ENCODE data around the gene GPBAR1. TPM values are rescaled to one million over a fixed set of nuclear protein-coding genes. Genes with fewer than 3 reads are reported as not detected.

Gene GPBAR1
- total RNA-seq, 1 donor from 2014 or later, result 0.92 TPM

DNA sequence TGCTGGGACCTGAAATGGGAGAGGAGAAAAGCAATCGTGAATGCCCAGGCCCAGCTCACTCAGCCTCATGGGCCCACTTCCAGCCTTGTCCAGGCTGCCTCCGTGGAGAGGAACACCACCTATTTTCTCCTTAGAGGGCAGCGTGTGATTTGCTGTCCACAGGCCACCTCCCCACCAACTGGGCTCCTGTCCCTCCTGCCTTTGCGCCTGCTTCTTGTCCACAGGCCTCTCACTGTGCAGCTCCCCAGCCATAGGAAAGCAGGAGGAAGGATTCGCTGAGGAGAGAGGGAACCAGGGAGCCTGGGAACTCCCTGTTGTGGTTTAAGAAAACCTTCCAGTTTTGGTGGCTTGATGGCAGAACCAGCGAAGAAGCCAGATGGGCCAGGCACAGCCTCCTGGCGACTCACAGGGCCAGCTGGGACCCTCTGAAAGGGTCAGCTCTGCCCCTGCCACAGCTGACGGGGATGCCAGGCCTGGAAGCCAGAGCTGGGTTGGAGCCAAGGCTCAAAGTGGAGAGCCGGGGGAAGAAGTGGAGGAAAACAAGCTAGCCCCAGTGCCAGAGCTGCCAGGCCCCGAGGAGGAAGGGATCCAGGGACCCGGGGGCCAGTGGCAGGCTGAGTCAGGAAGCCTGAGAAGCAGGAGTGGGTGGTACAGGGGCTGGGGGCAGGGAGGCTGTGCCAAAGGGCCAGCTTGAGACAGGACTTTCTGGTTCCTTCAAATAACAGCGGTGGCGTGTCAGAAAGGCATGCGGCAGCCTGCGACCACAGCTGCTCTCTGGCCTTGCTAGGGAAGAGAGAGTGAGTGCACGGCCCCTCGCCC is 21.6 kb downstream of the GPBAR1 start:
- peak; percentile 42 for DNase-seq (ENCODE audit: low read depth)
- H3K4me3 ChIP-seq (ENCODE audit: low read depth, low read length), result no peak overlapping the region
- H3K36me3 ChIP-seq (ENCODE audit: control insufficient read depth, insufficient read depth, low read length), result peaks cover 1% of the 10 kb centered on the region
- TF ChIP-seq, protein P1, sequence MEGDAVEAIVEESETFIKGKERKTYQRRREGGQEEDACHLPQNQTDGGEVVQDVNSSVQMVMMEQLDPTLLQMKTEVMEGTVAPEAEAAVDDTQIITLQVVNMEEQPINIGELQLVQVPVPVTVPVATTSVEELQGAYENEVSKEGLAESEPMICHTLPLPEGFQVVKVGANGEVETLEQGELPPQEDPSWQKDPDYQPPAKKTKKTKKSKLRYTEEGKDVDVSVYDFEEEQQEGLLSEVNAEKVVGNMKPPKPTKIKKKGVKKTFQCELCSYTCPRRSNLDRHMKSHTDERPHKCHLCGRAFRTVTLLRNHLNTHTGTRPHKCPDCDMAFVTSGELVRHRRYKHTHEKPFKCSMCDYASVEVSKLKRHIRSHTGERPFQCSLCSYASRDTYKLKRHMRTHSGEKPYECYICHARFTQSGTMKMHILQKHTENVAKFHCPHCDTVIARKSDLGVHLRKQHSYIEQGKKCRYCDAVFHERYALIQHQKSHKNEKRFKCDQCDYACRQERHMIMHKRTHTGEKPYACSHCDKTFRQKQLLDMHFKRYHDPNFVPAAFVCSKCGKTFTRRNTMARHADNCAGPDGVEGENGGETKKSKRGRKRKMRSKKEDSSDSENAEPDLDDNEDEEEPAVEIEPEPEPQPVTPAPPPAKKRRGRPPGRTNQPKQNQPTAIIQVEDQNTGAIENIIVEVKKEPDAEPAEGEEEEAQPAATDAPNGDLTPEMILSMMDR (IDR thresholded peaks at IDR 0.05; ENCODE audit: insufficient read depth, low read length, poor library complexity, severe bottlenecking), result no peak
- no peaks in the 10 kb centered on the region for H3K27me3 ChIP-seq (ENCODE audit: control insufficient read depth, insufficient read depth, low read length)

DNA sequence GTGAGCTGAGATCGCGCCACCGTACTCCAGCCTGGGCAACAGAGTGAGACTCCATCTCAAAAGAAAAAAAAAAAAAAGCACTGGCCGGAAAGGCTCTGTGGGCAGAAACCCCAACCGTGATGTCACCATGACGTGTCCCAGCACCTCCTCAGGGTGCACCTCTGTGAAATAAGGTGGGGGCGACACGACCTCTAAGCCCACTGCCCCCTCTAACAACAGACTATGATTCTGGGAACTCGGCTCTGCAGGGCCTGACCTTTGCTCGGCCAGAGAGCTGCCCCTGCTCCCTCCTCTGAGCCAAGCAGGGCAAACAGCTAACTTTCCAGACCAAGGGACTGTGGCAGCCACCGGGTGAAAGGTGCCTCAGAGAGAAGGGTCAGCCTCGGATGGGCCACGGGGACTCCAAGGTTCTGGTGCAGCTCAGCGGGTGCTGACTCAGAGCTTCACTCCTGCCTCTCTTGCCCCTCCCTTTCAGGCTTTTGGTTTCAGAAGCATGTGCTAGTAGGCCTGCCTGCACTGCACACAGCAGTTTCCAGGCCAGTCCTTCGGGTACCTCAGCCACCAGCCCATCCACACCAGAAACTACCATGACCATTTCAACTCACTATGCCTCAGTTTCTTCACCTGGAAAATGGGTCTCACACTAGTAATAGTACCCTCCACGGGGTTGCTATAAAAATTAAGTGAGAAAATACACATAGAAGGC is 23.4 kb downstream of the GPBAR1 start:
- H3K4me3 ChIP-seq (ENCODE audit: low read depth, low read length), result no peak overlapping the region
- DNase-seq (ENCODE audit: low read depth), result peak; percentile 42
- TF ChIP-seq, protein P1 (IDR thresholded peaks at IDR 0.05; ENCODE audit: insufficient read depth, low read length, poor library complexity, severe bottlenecking), result no peak
- H3K27me3 ChIP-seq (ENCODE audit: control insufficient read depth, insufficient read depth, low read length), result no peaks in the 10 kb centered on the region
- H3K36me3 ChIP-seq (ENCODE audit: control insufficient read depth, insufficient read depth, low read length), result peaks cover 1% of the 10 kb centered on the region

DNA sequence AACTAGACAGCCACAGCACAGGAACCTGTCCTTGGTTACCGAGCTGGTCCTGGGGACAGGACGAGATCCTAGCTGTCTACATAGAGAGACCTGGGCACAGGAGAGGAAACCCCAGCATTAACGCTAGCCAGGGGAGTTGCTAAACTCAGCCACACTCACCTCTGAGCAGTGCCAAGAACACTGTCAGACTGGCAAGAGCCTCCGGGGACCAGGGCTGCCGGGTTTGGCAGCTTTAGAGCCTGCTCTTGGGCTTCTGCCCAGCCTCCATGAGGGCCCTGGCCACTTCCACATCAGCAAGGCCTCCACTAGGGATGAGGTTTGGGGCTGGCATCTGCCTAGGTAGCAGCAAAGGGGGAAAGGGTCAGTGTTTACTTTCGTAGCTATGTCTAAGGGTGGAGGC is 24.8 kb downstream of the GPBAR1 start:
- no peaks in the 10 kb centered on the region for H3K36me3 ChIP-seq (ENCODE audit: control insufficient read depth, insufficient read depth, low read length)
- H3K27me3 ChIP-seq (ENCODE audit: control insufficient read depth, insufficient read depth, low read length), result no peaks in the 10 kb centered on the region
- H3K4me3 ChIP-seq (ENCODE audit: low read depth, low read length), result no peak overlapping the region
- no peak for DNase-seq (ENCODE audit: low read depth)
- TF ChIP-seq, protein P1 (IDR thresholded peaks at IDR 0.05; ENCODE audit: insufficient read depth, low read length, poor library complexity, severe bottlenecking), result no peak

DNA sequence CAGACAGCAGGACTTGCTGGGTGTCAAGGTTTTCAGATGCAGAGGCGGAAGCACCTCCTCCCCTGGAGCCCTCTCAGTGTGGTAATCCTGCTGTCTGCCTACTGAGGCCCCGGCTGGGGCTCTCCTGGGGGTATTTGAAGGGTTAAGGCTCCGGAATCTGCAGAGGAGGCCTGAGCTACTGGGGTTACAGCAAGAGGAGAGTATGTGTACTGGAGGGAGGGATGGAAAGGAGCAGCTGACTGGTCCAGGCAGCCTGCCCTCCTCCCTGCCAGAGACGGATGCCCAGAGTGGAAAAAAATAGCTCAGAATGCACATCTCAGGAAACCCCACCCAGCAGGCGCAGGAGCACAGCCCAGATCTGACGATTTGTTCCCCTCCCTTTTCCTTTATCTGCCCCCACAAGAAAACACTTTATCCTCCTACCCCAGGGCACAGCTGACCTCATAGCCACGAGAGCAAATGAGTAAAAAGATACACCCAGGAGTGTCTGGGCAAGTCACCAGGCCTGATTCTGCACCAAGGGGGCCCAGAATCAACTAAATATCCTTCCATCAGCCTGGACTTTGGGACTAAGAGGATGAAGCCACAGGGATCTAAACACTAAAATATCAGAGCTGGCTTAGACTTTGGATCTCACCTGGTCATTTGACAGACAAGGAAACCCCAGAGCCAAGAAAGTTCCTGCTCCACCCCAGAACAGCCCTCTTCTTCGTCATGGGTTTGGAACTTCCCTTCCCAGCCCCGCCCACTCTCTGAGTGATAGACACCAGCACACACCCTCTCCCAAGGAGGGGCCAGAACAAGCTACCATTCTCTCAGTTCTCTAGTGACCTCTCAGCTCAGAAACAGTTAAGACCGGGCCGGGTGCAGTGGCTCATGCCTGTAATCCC is 26.0 kb downstream of the GPBAR1 start:
- Histone ChIP-seq H3K4me3 (ENCODE audit: low read depth, low read length) (peak overlapping the region; percentile 32), H3K27me3 (ENCODE audit: control insufficient read depth, insufficient read depth, low read length) (no peaks in the 10 kb centered on the region), H3K36me3 (ENCODE audit: control insufficient read depth, insufficient read depth, low read length) (no peaks in the 10 kb centered on the region)
- TF ChIP-seq, protein P1 (IDR thresholded peaks at IDR 0.05; ENCODE audit: insufficient read depth, low read length, poor library complexity, severe bottlenecking), result no peak
- peak; percentile 88 for DNase-seq (ENCODE audit: low read depth)

DNA sequence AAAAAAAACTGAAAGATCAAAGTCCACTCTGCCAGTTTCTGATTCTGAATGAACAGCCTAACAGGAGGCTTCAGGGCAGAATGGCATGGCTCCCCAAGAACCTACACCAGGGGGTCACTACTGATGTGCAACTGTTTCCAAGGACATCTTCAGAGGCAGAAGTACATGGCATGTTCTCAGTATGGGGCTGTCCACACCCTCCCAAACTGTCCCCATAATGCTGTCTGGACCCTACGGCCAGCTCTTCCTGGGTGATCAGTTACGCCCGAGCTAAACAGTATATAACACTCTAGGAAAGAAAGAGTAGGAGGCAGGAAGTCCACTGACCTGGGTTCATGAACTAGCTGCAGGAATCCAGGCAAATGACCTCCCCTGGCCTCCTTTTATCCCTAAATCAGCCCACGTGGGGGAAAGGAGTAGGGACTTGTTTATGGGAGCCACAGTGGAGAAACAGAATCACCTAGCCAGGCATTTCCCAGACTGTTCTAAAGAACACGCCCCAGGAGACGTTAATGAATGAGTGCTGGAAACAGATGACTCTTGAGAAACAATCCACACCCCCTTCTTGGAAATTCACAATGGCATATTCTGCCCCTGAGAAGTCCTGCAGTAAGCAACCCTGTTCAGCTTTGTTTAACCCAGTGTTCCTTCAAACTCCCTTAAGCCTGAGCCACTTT is 29.0 kb downstream of the GPBAR1 start:
- TF ChIP-seq, protein P1 (IDR thresholded peaks at IDR 0.05; ENCODE audit: insufficient read depth, low read length, poor library complexity, severe bottlenecking), result no peak
- no peaks in the 10 kb centered on the region for H3K36me3 ChIP-seq (ENCODE audit: control insufficient read depth, insufficient read depth, low read length)
- no peaks in the 10 kb centered on the region for H3K27me3 ChIP-seq (ENCODE audit: control insufficient read depth, insufficient read depth, low read length)
- DNase-seq (ENCODE audit: low read depth), result peak; percentile 42
- no peak overlapping the region for H3K4me3 ChIP-seq (ENCODE audit: low read depth, low read length)
